Mucosa of descending colon (tissue), 3 donors: ENCODE results near the gene PNPLA7. TPM values are rescaled to one million over a fixed set of nuclear protein-coding genes. Genes with fewer than 3 reads are reported as not detected.

Experiments used
- ATAC-seq: fragments of 200-7000 bp; cut with Tn5 transposase; one replicate; pipeline ENCODE4 v1.9.1; 2020; ENCODE audit warnings: mild to moderate bottlenecking, moderate library complexity
- DNase-seq, 3 donors: peaks; one replicate each; pipeline ENCODE4 v3.0.0-alpha.2; 2020
- H3K36me3 ChIP-seq: fragments of 200-600 bp; one replicate; pipeline ENCODE4 v1.8.0; 2021; ENCODE audit warnings: low read depth, mild to moderate bottlenecking
- H3K4me1 ChIP-seq: fragments of 200-600 bp; one replicate; pipeline ENCODE4 v1.8.0; 2021; ENCODE audit warnings: low read depth, mild to moderate bottlenecking
- H3K4me3 ChIP-seq: fragments of 200-600 bp; one replicate; pipeline ENCODE4 v1.8.0; 2021; ENCODE audit warnings: mild to moderate bottlenecking
- H3K9me3 ChIP-seq: fragments of 200-600 bp; one replicate; pipeline ENCODE4 v1.8.0; 2021; ENCODE audit warnings: mild to moderate bottlenecking
- CTCF ChIP-seq: fragments of 200-600 bp; IDR thresholded peaks from one replicate; pipeline ENCODE4 v1.8.0; 2022; ENCODE audit warnings: antibody characterized with exemption, mild to moderate bottlenecking
- intact Hi-C, 2 donors: fragments of 100-400 bp; cut with DNase I in 1 of 2; cut with micrococcal nuclease in 1 of 2; formaldehyde crosslinking; loops; one replicate each; pipeline versions ENCODE4 v1.11.0 to v1.11.1; 2022; cut with DNase I, micrococcal nuclease
- total RNA-seq, 3 donors: library from RNA; stranded (reverse); fragmentation: NEBNext Ultra II Directional in 2 of 3; extraction: Animal tissue kit (Norgen Biotek cat#: 25700) in 2 of 3; gene quantifications; one replicate each; pipeline versions ENCODE4 v1.2.1 to v1.2.4, GENCODE V29; 2021 to 2023
- donor health status: DM: no; HTN: no; CAD: no; lungs with moderate emphysema.
- donor health status: DM: no; HTN: no; CAD: no.
- donor health status: DM: no; HTN: yes; CAD: no.

Gene PNPLA7
- total RNA-seq, 3 donors from 2014 or later: 16.7 to 27.4 (median 17.2) TPM

- intact Hi-C loops: no loop called here
- Histone ChIP-seq H3K9me3 (no peaks in the 10 kb centered on the region), H3K4me3 (no peak overlapping the region), H3K36me3 (no peaks in the 10 kb centered on the region), H3K4me1 (peaks cover 14% of the 10 kb centered on the region)
- ATAC-seq: no peak
- no peak for TF ChIP-seq CTCF
- DNase-seq: peak in 1 of 3 donors; percentile 26
Measured at GRCh38 chr9:137462396-137462985, 87.7 kb downstream of the PNPLA7 start.

GRCh38 chr9:137461663-137462395 lies 88.4 kb downstream of the PNPLA7 start:
- intact Hi-C loops: no loop called here
- ATAC-seq: peak; percentile 37
- TF ChIP-seq CTCF: no peak
- Histone ChIP-seq H3K4me1 (peaks cover 14% of the 10 kb centered on the region), H3K4me3 (no peak overlapping the region), H3K36me3 (no peaks in the 10 kb centered on the region), H3K9me3 (no peaks in the 10 kb centered on the region)
- DNase-seq: peak; percentile 56 to 92 (median 81)

- Histone ChIP-seq H3K9me3 (no peaks in the 10 kb centered on the region), H3K4me1 (peaks cover 14% of the 10 kb centered on the region), H3K4me3 (no peak overlapping the region), H3K36me3 (no peaks in the 10 kb centered on the region)
- intact Hi-C loops: no loop called here
- ATAC-seq (no peak), DNase-seq (peak in 1 of 3 donors; percentile 12)
- TF ChIP-seq CTCF: no peak
Measured at GRCh38 chr9:137461316-137461662, 88.9 kb downstream of the PNPLA7 start.

GRCh38 chr9:137460363-137461315 lies 89.6 kb downstream of the PNPLA7 start:
- peak; percentile 17 to 62 (median 49) for DNase-seq
- H3K9me3 ChIP-seq: no peaks in the 10 kb centered on the region
- intact Hi-C loops: no loop called here
- H3K4me1 ChIP-seq: peaks cover 14% of the 10 kb centered on the region
- H3K36me3 ChIP-seq: no peaks in the 10 kb centered on the region
- H3K4me3 ChIP-seq: no peak overlapping the region
- no peak for TF ChIP-seq CTCF
- no peak for ATAC-seq

GRCh38 chr9:137459601-137460362 lies 90.4 kb downstream of the PNPLA7 start:
- intact Hi-C loops: no loop called here
- TF ChIP-seq CTCF: no peak
- H3K36me3 ChIP-seq: no peaks in the 10 kb centered on the region
- H3K4me1 ChIP-seq: peaks cover 18% of the 10 kb centered on the region
- no peaks in the 10 kb centered on the region for H3K9me3 ChIP-seq
- peak overlapping the region; percentile 34 for H3K4me3 ChIP-seq
- no peak for DNase-seq
- no peak for ATAC-seq
